ENCODE data around the gene COASY. TPM values are rescaled to one million over a fixed set of nuclear protein-coding genes. Genes with fewer than 3 reads are reported as not detected.

Gene COASY
- total RNA-seq, 2 experiments from 2014 or later = 59.5 to 60.9 TPM

GRCh38 chr17:42514867-42515266, 47.1 kb upstream of the COASY start:
- no peak overlapping the region for H3K27ac Mint-ChIP-seq
- H3K9me3 Mint-ChIP-seq = no peaks in the 10 kb centered on the region
- intact Hi-C loops (cut with micrococcal nuclease) = no loop called here
- DNase-seq (no peak), ATAC-seq (no peak)
- TF ChIP-seq CTCF (IDR thresholded peaks at IDR 0.05) = no peak
- CTCF ChIA-PET = interaction anchor here (0.7 to 1.9 kb wide), 7 partner anchors 13 to 108 kb away, joined by 3 to 8 read pairs (median 4); no protein-coding TSS in a partner anchor
- no peaks in the 10 kb centered on the region for H3K27me3 Mint-ChIP-seq
- no peaks in the 10 kb centered on the region for H3K4me1 Mint-ChIP-seq (ENCODE audit: low read depth)
- no peaks in the 10 kb centered on the region for H3K36me3 Mint-ChIP-seq (ENCODE audit: low read depth)
- H3K4me3 Mint-ChIP-seq = no peak overlapping the region
- POLR2A ChIA-PET = no interaction called here

GRCh38 chr17:42517516-42517915, 44.4 kb upstream of the COASY start:
- POLR2A ChIA-PET = no interaction called here

GRCh38 chr17:42518046-42518754, 43.7 kb upstream of the COASY start:
- intact Hi-C loops (cut with micrococcal nuclease) = no loop called here
- no peak for ATAC-seq
- TF ChIP-seq CTCF (IDR thresholded peaks at IDR 0.05) = no peak
- H3K9me3 Mint-ChIP-seq = no peaks in the 10 kb centered on the region
- no peak overlapping the region for H3K27ac Mint-ChIP-seq
- ChIA-PET CTCF (interaction anchor here (0.5 to 4.5 kb wide), 42 partner anchors 9 to 386 kb away, joined by 3 to 34 read pairs (median 4); partner anchors contain the start of genes CAVIN1, GHDC, NAGLU and STAT3), POLR2A (interaction anchor here (1.3 kb wide), 1 partner anchor 206 kb away, joined by 5 read pairs; no protein-coding TSS in a partner anchor)
- no peaks in the 10 kb centered on the region for H3K36me3 Mint-ChIP-seq (ENCODE audit: low read depth)
- DNase-seq = no peak
- no peaks in the 10 kb centered on the region for H3K27me3 Mint-ChIP-seq
- no peak overlapping the region for H3K4me3 Mint-ChIP-seq
- no peaks in the 10 kb centered on the region for H3K4me1 Mint-ChIP-seq (ENCODE audit: low read depth)

More at GRCh38 chr17:42517516-42517915, 44.4 kb upstream of the COASY start:
- CTCF ChIA-PET = interaction anchor here (0.5 to 4.5 kb wide), 42 partner anchors 10 to 406 kb away, joined by 3 to 34 read pairs (median 4); partner anchors contain the start of genes CAVIN1, DHX58, GHDC and NAGLU
- TF ChIP-seq CTCF (IDR thresholded peaks at IDR 0.05) = peak; percentile 97
- peak; percentile 90 for DNase-seq
- Mint-ChIP-seq H3K27ac (no peak overlapping the region), H3K27me3 (no peaks in the 10 kb centered on the region), H3K4me1 (ENCODE audit: low read depth) (no peaks in the 10 kb centered on the region), H3K4me3 (no peak overlapping the region), H3K36me3 (ENCODE audit: low read depth) (no peaks in the 10 kb centered on the region), H3K9me3 (no peaks in the 10 kb centered on the region)
- intact Hi-C loops (cut with micrococcal nuclease) = loop anchor here (2.0 kb wide), 1 partner anchor 79 kb away; no protein-coding TSS in a partner anchor
- ATAC-seq = peak; percentile 84

- Mint-ChIP-seq H3K4me3 (no peak overlapping the region), H3K9me3 (no peaks in the 10 kb centered on the region), H3K27me3 (no peaks in the 10 kb centered on the region), H3K4me1 (ENCODE audit: low read depth) (no peaks in the 10 kb centered on the region), H3K36me3 (ENCODE audit: low read depth) (no peaks in the 10 kb centered on the region), H3K27ac (no peak overlapping the region)
- ATAC-seq (no peak), DNase-seq (no peak)
- ChIA-PET CTCF (interaction anchor here (0.7 to 4.5 kb wide), 23 partner anchors 8 to 197 kb away, joined by 3 to 34 read pairs (median 6); partner anchors contain the start of genes CAVIN1, NAGLU and PSMC3IP), POLR2A (interaction anchor here (1.3 kb wide), 1 partner anchor 206 kb away, joined by 5 read pairs; no protein-coding TSS in a partner anchor)
- TF ChIP-seq CTCF (IDR thresholded peaks at IDR 0.05) = no peak
- intact Hi-C loops (cut with micrococcal nuclease) = no loop called here
These were observed 43.0 kb upstream of the COASY start for GRCh38 chr17:42518755-42519545.
